ENCODE measurements around the gene TOX4.
A peak's percentile ranks its signal among the peaks of the same experiment; 100 is the strongest.

Gene TOX4

DNA sequence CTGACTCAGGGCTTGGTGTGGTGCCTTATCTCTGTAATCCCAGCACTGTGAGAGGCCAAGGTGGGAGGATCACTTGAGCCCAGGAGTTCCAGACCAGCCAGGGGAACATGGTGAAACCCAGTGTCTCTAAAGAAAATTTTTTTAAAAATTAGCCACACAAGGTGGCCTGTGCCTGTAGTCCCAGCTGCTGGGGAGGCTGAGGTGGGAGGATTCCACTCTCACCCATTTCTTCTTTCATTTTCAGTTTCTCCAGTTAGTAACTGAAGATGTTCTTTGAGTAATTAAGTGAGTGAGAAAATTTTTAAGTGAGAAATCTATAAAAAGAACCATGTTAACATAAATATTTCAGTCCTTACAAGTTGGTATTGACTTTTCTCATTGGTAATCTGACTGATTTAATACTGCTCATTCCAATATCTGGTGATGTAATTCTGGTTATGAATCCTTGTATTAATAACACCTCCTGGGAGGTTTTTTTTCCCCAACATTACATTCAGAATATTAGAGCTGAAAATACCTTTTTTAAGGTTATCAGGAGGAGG is 28.1 kb downstream of the TOX4 start:
- TF ChIP-seq NFIC (IDR thresholded peaks at IDR 0.05) (no peak), FOXM1 (IDR thresholded peaks at IDR 0.05; ENCODE audit: borderline replicate concordance, low read depth) (no peak), MAX (IDR thresholded peaks at IDR 0.05) (no peak), TAF1 (IDR thresholded peaks at IDR 0.05; ENCODE audit: low read depth) (no peak), TEAD4 (IDR thresholded peaks at IDR 0.05) (no peak)
- TF ChIP-seq, protein P1, sequence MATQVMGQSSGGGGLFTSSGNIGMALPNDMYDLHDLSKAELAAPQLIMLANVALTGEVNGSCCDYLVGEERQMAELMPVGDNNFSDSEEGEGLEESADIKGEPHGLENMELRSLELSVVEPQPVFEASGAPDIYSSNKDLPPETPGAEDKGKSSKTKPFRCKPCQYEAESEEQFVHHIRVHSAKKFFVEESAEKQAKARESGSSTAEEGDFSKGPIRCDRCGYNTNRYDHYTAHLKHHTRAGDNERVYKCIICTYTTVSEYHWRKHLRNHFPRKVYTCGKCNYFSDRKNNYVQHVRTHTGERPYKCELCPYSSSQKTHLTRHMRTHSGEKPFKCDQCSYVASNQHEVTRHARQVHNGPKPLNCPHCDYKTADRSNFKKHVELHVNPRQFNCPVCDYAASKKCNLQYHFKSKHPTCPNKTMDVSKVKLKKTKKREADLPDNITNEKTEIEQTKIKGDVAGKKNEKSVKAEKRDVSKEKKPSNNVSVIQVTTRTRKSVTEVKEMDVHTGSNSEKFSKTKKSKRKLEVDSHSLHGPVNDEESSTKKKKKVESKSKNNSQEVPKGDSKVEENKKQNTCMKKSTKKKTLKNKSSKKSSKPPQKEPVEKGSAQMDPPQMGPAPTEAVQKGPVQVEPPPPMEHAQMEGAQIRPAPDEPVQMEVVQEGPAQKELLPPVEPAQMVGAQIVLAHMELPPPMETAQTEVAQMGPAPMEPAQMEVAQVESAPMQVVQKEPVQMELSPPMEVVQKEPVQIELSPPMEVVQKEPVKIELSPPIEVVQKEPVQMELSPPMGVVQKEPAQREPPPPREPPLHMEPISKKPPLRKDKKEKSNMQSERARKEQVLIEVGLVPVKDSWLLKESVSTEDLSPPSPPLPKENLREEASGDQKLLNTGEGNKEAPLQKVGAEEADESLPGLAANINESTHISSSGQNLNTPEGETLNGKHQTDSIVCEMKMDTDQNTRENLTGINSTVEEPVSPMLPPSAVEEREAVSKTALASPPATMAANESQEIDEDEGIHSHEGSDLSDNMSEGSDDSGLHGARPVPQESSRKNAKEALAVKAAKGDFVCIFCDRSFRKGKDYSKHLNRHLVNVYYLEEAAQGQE (IDR thresholded peaks at IDR 0.05; ENCODE audit: low read depth) = no peak

- TF ChIP-seq TEAD4 (IDR thresholded peaks at IDR 0.05) = no peak
- TF ChIP-seq CEBPB (IDR thresholded peaks at IDR 0.05) = no peak
- no peak for TF ChIP-seq TCF12 (IDR thresholded peaks at IDR 0.05; ENCODE audit: low read depth)
- TF ChIP-seq CREB1 (IDR thresholded peaks at IDR 0.05; ENCODE audit: low read depth) = no peak
- no peak for TF ChIP-seq RAD21 (IDR thresholded peaks at IDR 0.05; ENCODE audit: low read depth)
- no peak for TF ChIP-seq NFIC (IDR thresholded peaks at IDR 0.05)
- TF ChIP-seq MAX (IDR thresholded peaks at IDR 0.05) = no peak
These were observed 29.6 kb downstream of the TOX4 start for GRCh38 chr14:21506557-21506956.

GRCh38 chr14:21509432-21510143 is 32.6 kb downstream of the TOX4 start:
- TF ChIP-seq TCF12 (IDR thresholded peaks at IDR 0.05; ENCODE audit: low read depth) (no peak), CREB1 (IDR thresholded peaks at IDR 0.05; ENCODE audit: low read depth) (no peak), TEAD4 (IDR thresholded peaks at IDR 0.05) (no peak), EP300 (IDR thresholded peaks at IDR 0.05; ENCODE audit: borderline replicate concordance) (no peak), MAX (IDR thresholded peaks at IDR 0.05) (no peak), CEBPB (IDR thresholded peaks at IDR 0.05) (no peak), RAD21 (IDR thresholded peaks at IDR 0.05; ENCODE audit: low read depth) (no peak), YY1 (IDR thresholded peaks at IDR 0.05; ENCODE audit: low read depth) (no peak), ZBTB7A (IDR thresholded peaks at IDR 0.05; ENCODE audit: low read depth) (no peak), EGR1 (IDR thresholded peaks at IDR 0.05) (no peak), NFIC (IDR thresholded peaks at IDR 0.05) (no peak), TAF1 (IDR thresholded peaks at IDR 0.05; ENCODE audit: low read depth) (no peak), USF1 (IDR thresholded peaks at IDR 0.05) (no peak), FOXM1 (IDR thresholded peaks at IDR 0.05; ENCODE audit: borderline replicate concordance, low read depth) (no peak)
- TF ChIP-seq, protein P1 (IDR thresholded peaks at IDR 0.05; ENCODE audit: low read depth) = no peak

GRCh38 chr14:21510735-21511657 is 34.0 kb downstream of the TOX4 start, which contains the start of gene METTL3:
TSS of gene METTL3 (minus strand) at chr14:21511340. CDS start at chr14:21511223, 117 bp downstream.
- TF ChIP-seq RAD21 (IDR thresholded peaks at IDR 0.05; ENCODE audit: low read depth) = no peak
- TF ChIP-seq EP300 (IDR thresholded peaks at IDR 0.05; ENCODE audit: borderline replicate concordance) = no peak
- no peak for TF ChIP-seq USF1 (IDR thresholded peaks at IDR 0.05)
- TF ChIP-seq EGR1 (IDR thresholded peaks at IDR 0.05) = peak; percentile 100
- TF ChIP-seq TCF12 (IDR thresholded peaks at IDR 0.05; ENCODE audit: low read depth) = no peak
- peak; percentile 68 for TF ChIP-seq TAF1 (IDR thresholded peaks at IDR 0.05; ENCODE audit: low read depth)
- TF ChIP-seq CREB1 (IDR thresholded peaks at IDR 0.05; ENCODE audit: low read depth) = peak; percentile 84
- peak; percentile 97 for TF ChIP-seq MAX (IDR thresholded peaks at IDR 0.05)
- TF ChIP-seq TEAD4 (IDR thresholded peaks at IDR 0.05) = 0 out of 2 replicates have a peak, but pooled peaks have one; percentile 21
- no peak for TF ChIP-seq CEBPB (IDR thresholded peaks at IDR 0.05)
- 0 out of 2 replicates have a peak, but pooled peaks have one; percentile 7 for TF ChIP-seq NFIC (IDR thresholded peaks at IDR 0.05)
- no peak for TF ChIP-seq FOXM1 (IDR thresholded peaks at IDR 0.05; ENCODE audit: borderline replicate concordance, low read depth)
- TF ChIP-seq ZBTB7A (IDR thresholded peaks at IDR 0.05; ENCODE audit: low read depth) = no peak
- peak; percentile 100 for TF ChIP-seq YY1 (IDR thresholded peaks at IDR 0.05; ENCODE audit: low read depth)
- TF ChIP-seq, protein P1 (IDR thresholded peaks at IDR 0.05; ENCODE audit: low read depth) = no peak

Measured in Ishikawa (cell line).